Spleen (tissue), 7 donors: ENCODE measurements around the gene MSN.

Experiments used
- POLR2A ChIP-seq, 3 donors: fragments of 450-650 bp; IDR thresholded peaks; one replicate each; pipeline ENCODE4 v1.5.1; 2017; ENCODE audit warnings: antibody characterized with exemption in 3 of 3, mild to moderate bottlenecking in 1 of 3
- POLR2AphosphoS5 ChIP-seq, 3 donors: sonication (generic); formaldehyde crosslinking; IDR thresholded peaks; one replicate each; pipeline ENCODE4 v1.5.1; 2017; ENCODE audit warnings: antibody characterized with exemption in 3 of 3
- TF ChIP-seq, protein P1 (sequence below), 11 experiments: fragments of 200-600 bp in 7 of 11; fragments of 450-650 bp in 4 of 11; sonication (generic) in 4 of 11; IDR thresholded peaks in 8 of 11; conservative IDR thresholded peaks in 3 of 11; 1 replicate in 7 of 11; 2 replicates in 4 of 11; pipeline versions ENCODE4 v1.4.0 to v1.8.0; 2016 to 2021; ENCODE audit warnings: antibody characterized with exemption in 11 of 11, inconsistent platforms in 4 of 11, mild to moderate bottlenecking in 1 of 11
- donor health status: DM: no; HTN: no; CAD: no; lungs with moderate emphysema.
- donor health status: DM: no; HTN: no; CAD: no.
- donor health status: DM: no; HTN: no; CAD: no.

DNA sequence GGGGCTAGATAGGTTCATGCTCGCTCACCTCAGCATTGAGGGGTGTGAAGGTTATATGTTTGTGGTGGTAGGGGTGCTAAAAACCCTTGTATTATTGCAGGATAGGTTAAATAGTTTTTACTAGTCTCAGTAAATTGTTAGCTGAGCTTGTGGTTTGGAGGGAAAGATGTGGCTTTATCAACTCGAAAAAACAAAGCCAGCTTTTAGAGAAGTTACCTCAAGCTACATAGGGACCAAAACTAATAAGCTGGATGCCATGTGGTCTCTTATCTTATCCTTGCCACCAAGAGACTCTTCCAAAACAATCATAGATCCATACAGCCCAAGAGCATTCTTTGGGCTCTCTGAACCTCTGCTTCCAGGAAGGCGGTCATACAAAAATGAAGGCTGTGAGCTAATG lies 29.2 kb downstream of the MSN start:
- no peak for TF ChIP-seq POLR2A (IDR thresholded peaks at IDR 0.05)
- TF ChIP-seq, protein P1, sequence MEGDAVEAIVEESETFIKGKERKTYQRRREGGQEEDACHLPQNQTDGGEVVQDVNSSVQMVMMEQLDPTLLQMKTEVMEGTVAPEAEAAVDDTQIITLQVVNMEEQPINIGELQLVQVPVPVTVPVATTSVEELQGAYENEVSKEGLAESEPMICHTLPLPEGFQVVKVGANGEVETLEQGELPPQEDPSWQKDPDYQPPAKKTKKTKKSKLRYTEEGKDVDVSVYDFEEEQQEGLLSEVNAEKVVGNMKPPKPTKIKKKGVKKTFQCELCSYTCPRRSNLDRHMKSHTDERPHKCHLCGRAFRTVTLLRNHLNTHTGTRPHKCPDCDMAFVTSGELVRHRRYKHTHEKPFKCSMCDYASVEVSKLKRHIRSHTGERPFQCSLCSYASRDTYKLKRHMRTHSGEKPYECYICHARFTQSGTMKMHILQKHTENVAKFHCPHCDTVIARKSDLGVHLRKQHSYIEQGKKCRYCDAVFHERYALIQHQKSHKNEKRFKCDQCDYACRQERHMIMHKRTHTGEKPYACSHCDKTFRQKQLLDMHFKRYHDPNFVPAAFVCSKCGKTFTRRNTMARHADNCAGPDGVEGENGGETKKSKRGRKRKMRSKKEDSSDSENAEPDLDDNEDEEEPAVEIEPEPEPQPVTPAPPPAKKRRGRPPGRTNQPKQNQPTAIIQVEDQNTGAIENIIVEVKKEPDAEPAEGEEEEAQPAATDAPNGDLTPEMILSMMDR (IDR thresholded peaks at IDR 0.05 in 8 of 11, conservative IDR thresholded peaks at IDR 0.05 in 3 of 11): no peak
- no peak for TF ChIP-seq POLR2AphosphoS5 (IDR thresholded peaks at IDR 0.05)
